GM21526 (cell line): Measurements from ENCODE around the gene BACH2.
"Not testable (repeated sequence)": the region's sequence is repeated elsewhere in the genome, so short reads cannot be mapped to it uniquely, and the experiment has no call there.

Experiments
- ATAC-seq: cut with Tn5 transposase; IDR thresholded peaks from one replicate; pipeline ENCODE4 v1.9.1; 2021; ENCODE audit warnings: moderate library complexity; ENCODE audit not compliant: unreplicated experiment, low FRiP score

Gene BACH2

DNA sequence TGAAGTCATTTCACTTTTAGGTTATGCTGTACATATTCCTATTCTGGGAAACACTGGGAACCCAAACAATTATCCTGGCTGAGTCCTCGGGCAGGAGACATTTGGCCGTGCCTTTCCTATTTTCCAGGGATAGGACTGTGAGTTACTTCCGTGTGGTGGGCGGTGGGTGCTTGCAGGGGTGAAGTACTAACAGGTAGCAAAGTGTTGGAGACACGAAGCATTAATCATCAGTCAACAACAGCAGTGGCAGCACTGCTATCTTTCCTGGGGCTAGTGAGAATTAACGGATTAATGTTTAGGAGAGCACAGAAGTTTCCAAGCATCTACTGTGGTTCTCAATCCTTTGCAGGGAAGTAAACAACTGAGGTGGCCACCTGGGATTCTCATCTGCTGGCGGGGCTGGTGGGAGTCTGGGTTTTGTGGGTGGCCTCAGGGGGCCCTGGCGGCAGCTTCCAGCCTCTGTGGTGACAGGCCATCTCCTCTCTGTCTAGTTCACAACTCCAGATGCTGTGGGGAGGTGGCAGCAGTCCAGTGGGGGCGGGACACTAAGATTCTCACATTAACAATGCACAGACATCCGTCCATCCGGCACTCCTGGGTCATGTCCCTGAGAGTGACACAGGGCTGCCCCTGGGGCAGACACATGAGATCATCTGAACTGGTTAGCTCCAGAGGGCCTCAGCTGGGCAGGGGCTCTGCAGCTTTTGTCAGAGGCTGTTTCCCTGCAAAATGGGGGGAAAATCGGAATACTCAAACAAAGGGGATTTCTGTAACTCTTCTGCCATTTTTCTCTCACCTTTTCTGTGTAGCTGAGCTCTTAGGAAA lies 311.5 kb downstream of the BACH2 start:
- no peak for ATAC-seq

DNA sequence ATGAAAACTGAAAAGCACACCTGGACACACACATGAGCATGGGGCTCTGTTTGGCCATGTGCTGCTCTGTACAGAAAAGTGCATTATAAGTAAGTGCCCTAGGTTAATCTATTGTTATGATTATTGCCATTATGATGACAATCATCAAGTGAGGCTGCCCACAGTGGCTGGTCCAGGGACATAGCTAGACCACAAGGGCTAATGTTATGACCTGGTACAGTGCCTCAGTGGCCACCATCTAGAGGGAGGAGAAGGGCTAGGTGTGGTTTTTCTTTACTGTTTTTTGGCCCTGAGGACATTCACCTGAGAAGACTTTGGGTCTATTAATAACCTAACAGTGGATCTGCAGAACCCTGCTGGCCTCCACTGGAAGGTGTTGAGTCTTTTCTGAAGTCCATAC lies 316.3 kb downstream of the BACH2 start:
- no peak for ATAC-seq

GRCh38 chr6:89979481-89980119 lies 317.0 kb downstream of the BACH2 start:
- ATAC-seq: no peak

DNA sequence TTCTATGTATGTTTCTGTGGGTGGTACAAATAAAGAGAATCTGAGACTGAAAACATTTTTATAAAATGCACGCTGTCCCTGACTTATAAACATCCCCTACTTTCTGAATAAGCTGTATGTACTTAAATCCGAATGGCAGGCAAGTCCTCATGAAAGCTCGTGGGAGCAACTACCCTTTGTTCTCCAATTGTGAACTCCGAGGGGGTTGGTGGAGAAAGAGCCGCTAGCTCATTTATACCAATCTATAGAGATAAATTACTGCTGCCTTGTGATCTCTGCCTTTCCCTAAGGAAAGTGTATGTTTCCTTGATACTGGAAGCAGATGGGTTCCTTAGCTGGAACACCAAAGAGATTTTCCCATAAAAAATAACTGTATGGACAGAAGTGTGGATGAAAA lies 317.9 kb downstream of the BACH2 start:
- ATAC-seq: no peak

DNA sequence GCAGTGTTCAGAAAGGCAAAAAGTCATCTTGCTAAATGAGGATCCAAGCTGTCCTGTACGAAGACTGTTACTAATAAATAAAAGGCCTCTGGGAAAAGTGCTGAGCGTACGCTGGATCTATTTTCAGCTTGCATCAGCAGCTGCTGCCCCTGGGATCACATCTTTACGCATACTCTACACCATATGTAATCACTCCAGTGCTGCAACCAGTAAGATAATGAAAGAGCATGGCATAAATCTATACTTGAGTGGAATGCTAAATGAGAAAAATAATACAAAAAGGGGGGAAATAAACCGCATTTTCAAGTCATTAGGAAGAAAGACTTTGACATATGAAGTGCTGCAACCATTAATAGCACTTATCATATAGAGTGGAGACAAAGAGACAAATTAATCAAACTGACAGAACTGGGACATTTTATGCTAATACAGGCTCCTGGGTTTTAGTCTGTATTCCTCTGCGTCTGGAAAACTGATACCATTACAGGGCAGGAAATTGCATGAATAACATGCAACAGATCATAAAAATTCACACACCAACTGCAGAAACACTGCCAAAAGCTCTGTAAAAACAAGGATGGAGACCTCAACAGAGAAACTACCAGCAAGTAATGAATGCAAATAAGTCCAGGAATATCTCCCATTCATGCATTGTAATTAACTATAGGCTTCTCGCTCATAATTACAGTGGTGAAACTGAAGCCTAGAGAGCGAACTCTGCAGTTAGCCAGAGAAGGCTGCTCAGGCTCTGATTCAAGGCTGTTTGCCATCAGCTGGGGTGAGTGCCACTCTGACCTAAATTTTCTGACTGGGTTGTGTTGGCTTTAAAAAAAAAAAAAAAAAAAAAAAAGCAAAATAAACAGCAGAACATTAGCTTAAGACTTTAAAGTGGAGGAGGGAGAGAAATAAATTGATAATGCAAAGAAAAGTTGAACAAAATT lies 318.6 kb downstream of the BACH2 start:
- no peak for ATAC-seq

DNA sequence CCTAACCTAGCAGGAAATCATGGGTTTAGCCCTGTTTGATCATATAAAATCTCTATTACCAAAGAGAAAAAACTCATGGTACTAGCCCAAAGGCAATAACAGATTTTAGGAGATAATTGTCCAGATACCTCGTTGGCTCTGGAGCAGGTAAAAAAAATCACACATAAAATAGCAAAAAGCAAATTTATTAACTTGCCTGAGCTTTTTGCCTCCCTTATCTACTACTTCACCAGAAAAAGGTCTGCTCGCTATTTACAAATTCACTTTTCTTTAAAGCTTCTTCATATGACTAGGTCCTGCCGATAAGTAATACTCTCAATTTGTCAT lies 320.0 kb downstream of the BACH2 start:
- ATAC-seq: no peak

DNA sequence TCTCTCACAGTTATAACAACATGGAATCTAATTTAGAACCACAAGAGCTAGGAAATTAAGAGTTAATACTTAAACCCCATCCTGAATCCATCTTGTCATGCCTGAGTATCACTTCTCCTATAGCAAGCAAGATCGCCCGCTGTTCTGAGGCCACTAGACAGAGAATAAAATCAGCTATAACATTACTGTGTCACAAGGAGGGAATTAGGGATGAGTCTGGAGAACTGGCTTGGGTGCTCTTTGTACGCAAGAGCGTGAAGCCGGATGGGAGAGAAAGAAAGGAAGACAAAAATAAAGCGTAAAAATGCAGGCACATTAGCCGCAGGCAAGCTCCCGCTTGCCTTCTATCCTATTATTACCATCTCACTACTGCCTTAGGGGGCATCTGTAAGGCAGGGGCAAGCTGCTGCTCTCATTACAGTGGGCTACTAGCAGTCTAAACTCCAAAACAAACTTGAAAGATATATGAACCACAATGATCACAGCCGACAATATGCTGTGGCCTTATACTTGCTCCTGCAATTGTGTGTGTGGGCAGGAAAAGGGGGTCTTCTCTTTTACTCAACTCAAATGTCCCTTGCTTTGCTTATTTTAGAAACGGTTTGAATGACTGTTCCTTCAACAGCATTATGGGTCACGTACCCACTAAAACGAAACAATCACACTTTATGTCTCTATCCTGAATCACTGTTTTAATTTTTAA lies 320.5 kb downstream of the BACH2 start:
- no peak for ATAC-seq

- ATAC-seq: no peak
Observed at GRCh38 chr6:89975366-89975765, 321.3 kb downstream of the BACH2 start.

DNA sequence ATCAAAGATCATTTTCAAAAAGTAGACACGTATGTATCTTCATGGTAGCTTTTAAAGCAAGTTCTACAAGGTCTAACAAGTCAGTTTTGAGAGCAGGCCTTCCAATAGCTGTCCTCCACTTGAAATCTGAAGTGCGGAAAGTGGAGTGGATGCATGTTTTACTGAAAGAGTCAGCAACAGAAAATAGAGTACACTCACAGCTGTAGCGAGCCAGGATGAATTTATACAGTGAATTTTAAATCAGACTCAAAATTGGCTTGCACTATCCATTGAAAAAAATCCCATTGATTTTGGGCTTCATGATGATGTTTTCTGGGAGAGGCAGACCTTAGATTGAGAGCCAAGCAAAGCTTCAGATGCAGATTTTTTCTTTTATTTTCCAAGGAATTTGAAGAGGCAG lies 321.8 kb downstream of the BACH2 start:
- ATAC-seq: no peak

- no peak for ATAC-seq
Observed at GRCh38 chr6:89972025-89972381, 324.6 kb downstream of the BACH2 start.

DNA sequence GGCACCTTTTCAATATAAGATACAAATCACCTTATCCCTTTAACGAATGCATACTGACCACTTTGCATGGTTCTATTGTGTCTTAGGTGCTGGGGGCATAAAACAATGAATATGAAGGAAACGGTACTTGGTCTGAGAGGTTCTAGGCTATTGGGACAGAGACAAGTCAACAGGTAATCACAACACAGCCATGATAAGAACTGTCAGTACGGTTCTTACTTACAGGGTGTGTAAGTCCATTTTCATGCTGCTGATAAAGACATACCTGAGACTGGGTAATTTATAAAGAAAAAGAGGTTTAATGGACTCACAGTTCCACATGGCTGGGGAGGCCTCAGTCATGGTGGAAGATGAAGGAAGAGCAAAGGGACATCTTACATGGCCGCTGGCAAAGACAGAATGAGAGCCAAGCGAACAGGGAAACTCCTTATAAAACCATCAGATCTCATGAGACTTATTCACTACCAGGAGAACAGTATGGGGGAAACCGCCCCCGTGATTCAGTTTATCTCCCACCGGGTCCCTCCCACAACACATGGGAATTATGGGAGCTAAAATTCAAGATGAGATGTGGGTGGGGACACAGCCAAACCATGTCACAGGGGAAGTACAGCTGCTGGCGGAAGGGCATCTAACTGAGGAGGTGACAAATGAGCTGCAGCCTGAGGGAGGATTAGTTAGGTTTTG lies 325.2 kb downstream of the BACH2 start:
- ATAC-seq: not testable (repeated sequence)

- ATAC-seq: no peak
Observed at GRCh38 chr6:89970609-89971337, 325.9 kb downstream of the BACH2 start.

DNA sequence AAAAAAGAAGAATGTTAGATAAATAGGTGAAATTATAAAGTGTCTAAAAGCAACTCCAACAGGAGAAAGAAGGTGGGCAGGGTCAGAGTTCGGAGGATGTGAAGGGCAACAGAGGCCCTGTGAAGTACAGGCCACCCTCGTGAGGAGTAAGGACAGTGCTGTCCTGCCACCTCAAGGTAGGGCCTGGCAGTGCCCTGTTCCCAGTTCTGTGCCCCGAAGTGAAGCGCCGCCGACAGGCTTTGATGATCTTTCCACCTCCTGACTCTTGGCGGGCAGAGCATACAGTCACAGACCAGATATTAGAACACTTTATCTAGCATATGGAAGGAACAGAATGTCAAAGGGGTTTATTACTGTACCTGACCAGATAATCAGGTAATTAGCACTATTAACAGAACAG lies 326.6 kb downstream of the BACH2 start:
- no peak for ATAC-seq

GRCh38 chr6:89966913-89967312 lies 329.7 kb downstream of the BACH2 start:
- no peak for ATAC-seq

- no peak for ATAC-seq
Observed at GRCh38 chr6:89966228-89966544, 330.5 kb downstream of the BACH2 start.

- ATAC-seq: no peak
Observed at GRCh38 chr6:89965441-89966227, 331.0 kb downstream of the BACH2 start.

DNA sequence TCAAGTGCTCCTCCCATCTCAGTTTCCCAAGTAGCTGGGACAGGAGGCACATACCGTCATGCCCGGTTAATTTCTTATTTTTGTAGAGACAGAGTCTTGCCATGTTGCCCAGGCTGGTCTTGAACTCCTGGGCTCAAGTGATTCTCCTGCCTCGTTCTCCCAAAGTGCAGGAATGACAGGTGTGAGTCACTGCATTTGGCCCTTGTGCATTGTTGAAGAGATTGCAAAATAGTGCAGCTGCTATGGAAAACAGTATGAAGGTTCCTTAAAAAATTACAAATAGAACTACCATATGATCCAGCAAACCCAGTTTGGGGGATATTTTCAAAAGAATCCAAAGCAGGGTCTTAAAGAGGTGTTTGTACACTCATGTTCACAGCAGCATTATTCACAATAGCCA lies 333.3 kb downstream of the BACH2 start:
- no peak for ATAC-seq

- ATAC-seq: no peak
Observed at GRCh38 chr6:89961481-89961880, 335.2 kb downstream of the BACH2 start.

GRCh38 chr6:89959883-89960282 lies 336.8 kb downstream of the BACH2 start:
- ATAC-seq: no peak
